Activated CD4-positive, alpha-beta memory T cell treated with anti-CD3 and anti-CD28 coated beads for 36 hours (primary cell): Measurements from ENCODE around the gene ZC2HC1B. TPM values are rescaled to one million over a fixed set of nuclear protein-coding genes. Genes with fewer than 3 reads are reported as not detected.

Experiments
- CTCF ChIA-PET: fragments of 350-600 bp; sonication (Branson Sonifier 250); formaldehyde crosslinking; loops from one replicate; lab custom pipeline; 2021; ENCODE audit warnings: antibody characterized with exemption, inconsistent platforms; lab: Charles Lee
- POLR2A ChIA-PET: fragments of 350-600 bp; sonication (Branson Sonifier 250); formaldehyde crosslinking; loops from one replicate; lab custom pipeline; 2021; ENCODE audit warnings: antibody characterized with exemption; lab: Charles Lee
- DNase-seq: peaks from one replicate; pipeline ENCODE4 v3.0.0-alpha.2; 2020
- H3K27ac Mint-ChIP-seq: one replicate; pipeline ENCODE4 v1.8.0; 2021; ENCODE audit warnings: mixed read lengths
- H3K27me3 Mint-ChIP-seq: one replicate; pipeline ENCODE4 v1.8.0; 2021; ENCODE audit warnings: mixed read lengths
- H3K36me3 Mint-ChIP-seq: one replicate; pipeline ENCODE4 v1.8.0; 2021; ENCODE audit warnings: mixed read lengths
- H3K4me1 Mint-ChIP-seq: one replicate; pipeline ENCODE4 v1.8.0; 2021; ENCODE audit warnings: low read depth, mixed read lengths
- H3K4me3 Mint-ChIP-seq: one replicate; pipeline ENCODE4 v1.8.0; 2021; ENCODE audit warnings: mild to moderate bottlenecking, mixed read lengths
- H3K9me3 Mint-ChIP-seq: one replicate; pipeline ENCODE4 v1.8.0; 2021; ENCODE audit warnings: mixed read lengths
- intact Hi-C: fragments of 100-400 bp; cut with micrococcal nuclease; formaldehyde crosslinking; loops from one replicate; pipeline ENCODE4 v1.15.1; 2023
- total RNA-seq, 2 experiments: library from RNA; stranded (reverse); gene quantifications; one replicate each; pipeline ENCODE4 v1.2.3, GENCODE V29; 2021

Gene ZC2HC1B
- total RNA-seq, 2 experiments from 2014 or later = 0.24 TPM; not detected in 1

GRCh38 chr6:143952947-143953701 lies 88.8 kb downstream of the ZC2HC1B start:
- no peaks in the 10 kb centered on the region for H3K27me3 Mint-ChIP-seq
- no peak overlapping the region for H3K4me3 Mint-ChIP-seq
- H3K36me3 Mint-ChIP-seq = no peaks in the 10 kb centered on the region
- intact Hi-C loops = no loop called here
- no peaks in the 10 kb centered on the region for H3K9me3 Mint-ChIP-seq
- H3K27ac Mint-ChIP-seq = no peak overlapping the region
- DNase-seq = no peak
- no peaks in the 10 kb centered on the region for H3K4me1 Mint-ChIP-seq
- ChIA-PET CTCF (interaction anchor here (1.3 to 4.2 kb wide), 2 partner anchors 10 to 12 kb away, joined by 4 to 25 read pairs; no protein-coding TSS in a partner anchor), POLR2A (no interaction called here)

GRCh38 chr6:143953922-143954321 lies 89.6 kb downstream of the ZC2HC1B start:
- H3K4me3 Mint-ChIP-seq = no peak overlapping the region
- no peaks in the 10 kb centered on the region for H3K9me3 Mint-ChIP-seq
- H3K27ac Mint-ChIP-seq = no peak overlapping the region
- CTCF ChIA-PET = interaction anchor here (1.3 to 4.2 kb wide), 2 partner anchors 10 to 13 kb away, joined by 4 to 25 read pairs; no protein-coding TSS in a partner anchor
- no peaks in the 10 kb centered on the region for H3K27me3 Mint-ChIP-seq
- DNase-seq = no peak
- no peaks in the 10 kb centered on the region for H3K4me1 Mint-ChIP-seq
- POLR2A ChIA-PET = no interaction called here
- intact Hi-C loops = no loop called here
- no peaks in the 10 kb centered on the region for H3K36me3 Mint-ChIP-seq

- no peak overlapping the region for H3K4me3 Mint-ChIP-seq
- no peak overlapping the region for H3K27ac Mint-ChIP-seq
- DNase-seq = no peak
- no peaks in the 10 kb centered on the region for H3K9me3 Mint-ChIP-seq
- ChIA-PET CTCF (interaction anchor here (4.2 kb wide), 1 partner anchor 15 kb away, joined by 25 read pairs; no protein-coding TSS in a partner anchor), POLR2A (interaction anchor here (0.7 kb wide), 1 partner anchor 21 kb away, joined by 3 read pairs; no protein-coding TSS in a partner anchor)
- no peaks in the 10 kb centered on the region for H3K27me3 Mint-ChIP-seq
- intact Hi-C loops = no loop called here
- H3K4me1 Mint-ChIP-seq = no peaks in the 10 kb centered on the region
- H3K36me3 Mint-ChIP-seq = no peaks in the 10 kb centered on the region
Measured at GRCh38 chr6:143955971-143956370, 91.7 kb downstream of the ZC2HC1B start.

DNA sequence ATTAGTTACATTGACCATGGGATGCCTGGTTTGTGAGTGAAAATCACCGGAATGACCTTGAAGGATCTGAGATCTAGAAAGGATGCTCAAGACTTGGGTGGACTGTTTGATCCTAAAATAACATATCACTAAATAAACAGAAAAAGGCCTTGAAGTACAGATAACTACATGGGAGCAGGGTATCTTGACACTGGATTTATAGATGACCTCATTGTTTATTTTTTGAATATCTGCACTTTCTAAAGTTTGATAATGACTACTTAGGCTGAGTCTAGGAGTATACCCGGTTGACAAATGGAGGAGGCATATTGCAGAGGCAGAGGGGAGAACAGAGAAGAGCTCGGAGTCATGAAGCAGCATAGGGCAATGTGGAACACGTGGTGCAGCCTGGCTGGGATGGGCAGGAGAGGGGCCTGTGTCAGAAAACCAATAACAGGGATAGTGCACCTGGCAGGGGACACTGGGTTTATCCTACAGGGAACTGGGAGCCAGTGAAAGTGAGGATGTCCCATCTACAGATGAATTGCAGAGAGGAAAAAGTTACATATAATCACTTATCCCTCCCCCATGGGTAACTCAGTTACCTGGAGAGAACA lies 93.5 kb downstream of the ZC2HC1B start:
- CTCF ChIA-PET = interaction anchor here (0.7 kb wide), 1 partner anchor 14 kb away, joined by 3 read pairs; no protein-coding TSS in a partner anchor
- Mint-ChIP-seq H3K4me1 (no peaks in the 10 kb centered on the region), H3K4me3 (no peak overlapping the region), H3K9me3 (no peaks in the 10 kb centered on the region), H3K27ac (no peak overlapping the region), H3K36me3 (no peaks in the 10 kb centered on the region), H3K27me3 (no peaks in the 10 kb centered on the region)
- no peak for DNase-seq
- POLR2A ChIA-PET = no interaction called here
- intact Hi-C loops = no loop called here

- ChIA-PET CTCF (interaction anchor here (0.5 to 1.9 kb wide), 3 partner anchors 17 to 523 kb away, joined by 3 to 7 read pairs (median 3); no protein-coding TSS in a partner anchor), POLR2A (no interaction called here)
- no peaks in the 10 kb centered on the region for H3K27me3 Mint-ChIP-seq
- H3K4me3 Mint-ChIP-seq = no peak overlapping the region
- H3K4me1 Mint-ChIP-seq = no peaks in the 10 kb centered on the region
- no peaks in the 10 kb centered on the region for H3K36me3 Mint-ChIP-seq
- H3K9me3 Mint-ChIP-seq = no peaks in the 10 kb centered on the region
- DNase-seq = no peak
- H3K27ac Mint-ChIP-seq = no peak overlapping the region
- intact Hi-C loops = no loop called here
Measured at GRCh38 chr6:143958839-143959399, 94.6 kb downstream of the ZC2HC1B start.

GRCh38 chr6:143959927-143960326 lies 95.7 kb downstream of the ZC2HC1B start:
- no peaks in the 10 kb centered on the region for H3K36me3 Mint-ChIP-seq
- no peaks in the 10 kb centered on the region for H3K4me1 Mint-ChIP-seq
- CTCF ChIA-PET = interaction anchor here (1.9 kb wide), 1 partner anchor 18 kb away, joined by 7 read pairs; no protein-coding TSS in a partner anchor
- H3K4me3 Mint-ChIP-seq = no peak overlapping the region
- no peak for DNase-seq
- no peak overlapping the region for H3K27ac Mint-ChIP-seq
- POLR2A ChIA-PET = no interaction called here
- intact Hi-C loops = no loop called here
- H3K27me3 Mint-ChIP-seq = no peaks in the 10 kb centered on the region
- no peaks in the 10 kb centered on the region for H3K9me3 Mint-ChIP-seq

- H3K36me3 Mint-ChIP-seq = no peaks in the 10 kb centered on the region
- ChIA-PET CTCF (interaction anchor here (1.3 kb wide), 1 partner anchor 386 kb away, joined by 4 read pairs; no protein-coding TSS in a partner anchor), POLR2A (no interaction called here)
- H3K4me1 Mint-ChIP-seq = no peaks in the 10 kb centered on the region
- no peak for DNase-seq
- no peaks in the 10 kb centered on the region for H3K27me3 Mint-ChIP-seq
- H3K9me3 Mint-ChIP-seq = no peaks in the 10 kb centered on the region
- H3K4me3 Mint-ChIP-seq = no peak overlapping the region
- no peak overlapping the region for H3K27ac Mint-ChIP-seq
- intact Hi-C loops = no loop called here
Measured at GRCh38 chr6:143961066-143961465, 96.8 kb downstream of the ZC2HC1B start.

- intact Hi-C loops = no loop called here
- ChIA-PET POLR2A (no interaction called here), CTCF (interaction anchor here (1.3 kb wide), 1 partner anchor 387 kb away, joined by 4 read pairs; no protein-coding TSS in a partner anchor)
- H3K27me3 Mint-ChIP-seq = no peaks in the 10 kb centered on the region
- H3K4me3 Mint-ChIP-seq = no peak overlapping the region
- H3K4me1 Mint-ChIP-seq = no peaks in the 10 kb centered on the region
- no peaks in the 10 kb centered on the region for H3K9me3 Mint-ChIP-seq
- no peak overlapping the region for H3K27ac Mint-ChIP-seq
- H3K36me3 Mint-ChIP-seq = no peaks in the 10 kb centered on the region
- no peak for DNase-seq
Measured at GRCh38 chr6:143961886-143962878, 97.9 kb downstream of the ZC2HC1B start.

DNA sequence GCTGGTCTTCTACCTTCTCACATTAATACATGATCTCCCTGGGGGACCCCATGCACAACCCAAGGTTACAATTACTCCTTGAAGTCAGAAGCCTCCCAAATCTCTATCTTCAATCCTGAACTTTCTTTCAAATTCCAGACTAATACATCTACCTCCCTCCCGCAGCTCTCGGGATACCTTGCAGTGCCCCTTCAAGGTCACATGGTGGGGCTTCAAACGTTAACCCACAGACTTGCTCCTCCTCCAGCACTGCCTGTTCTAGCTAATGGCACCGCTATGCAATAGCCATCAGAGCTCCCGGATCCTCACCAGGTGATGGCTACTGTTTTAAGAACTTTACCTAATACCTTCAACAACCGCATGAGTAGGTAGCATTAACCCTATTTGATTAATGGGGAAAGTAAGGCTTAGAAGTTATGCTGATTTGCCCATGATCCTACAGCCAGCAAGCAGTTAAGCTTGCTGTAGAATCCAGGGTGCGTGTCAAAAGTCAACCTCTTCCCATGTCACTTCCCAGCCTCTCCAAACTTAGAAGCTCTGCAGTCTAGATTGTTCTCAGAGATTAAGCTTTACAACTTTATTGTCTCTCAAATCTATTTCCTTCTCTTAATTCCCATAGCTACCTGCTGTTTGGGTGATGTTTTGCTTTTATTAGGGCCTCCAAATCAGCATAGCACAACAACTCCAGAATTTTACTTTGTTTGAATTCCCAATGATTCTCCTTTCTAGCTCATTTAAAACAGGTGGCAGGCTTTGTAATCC lies 99.1 kb downstream of the ZC2HC1B start:
- Mint-ChIP-seq H3K27me3 (no peaks in the 10 kb centered on the region), H3K4me1 (no peaks in the 10 kb centered on the region), H3K4me3 (no peak overlapping the region), H3K27ac (no peak overlapping the region), H3K9me3 (no peaks in the 10 kb centered on the region), H3K36me3 (no peaks in the 10 kb centered on the region)
- intact Hi-C loops = no loop called here
- no peak for DNase-seq
- POLR2A ChIA-PET = no interaction called here
- CTCF ChIA-PET = no interaction called here

- CTCF ChIA-PET = no interaction called here
- no peaks in the 10 kb centered on the region for H3K9me3 Mint-ChIP-seq
- no peak overlapping the region for H3K27ac Mint-ChIP-seq
- no peaks in the 10 kb centered on the region for H3K4me1 Mint-ChIP-seq
- POLR2A ChIA-PET = no interaction called here
- H3K4me3 Mint-ChIP-seq = no peak overlapping the region
- no peak for DNase-seq
- intact Hi-C loops = no loop called here
- H3K36me3 Mint-ChIP-seq = no peaks in the 10 kb centered on the region
- H3K27me3 Mint-ChIP-seq = no peaks in the 10 kb centered on the region
Measured at GRCh38 chr6:143964674-143965081, 100.4 kb downstream of the ZC2HC1B start.
